Measurements from ENCODE around the gene FAM53B.

Gene FAM53B

GRCh38 chr10:124707144-124707467 lies 37.1 kb downstream of the FAM53B start:
- no peak for DNase-seq

- DNase-seq: no peak
Observed at GRCh38 chr10:124706462-124707143, 37.6 kb downstream of the FAM53B start.

GRCh38 chr10:124705817-124706461 lies 38.2 kb downstream of the FAM53B start:
- no peak for DNase-seq

GRCh38 chr10:124705381-124705740 lies 38.8 kb downstream of the FAM53B start:
- DNase-seq: no peak

GRCh38 chr10:124704428-124705380 lies 39.5 kb downstream of the FAM53B start:
- no peak for DNase-seq

- no peak for DNase-seq
Observed at GRCh38 chr10:124703778-124704427, 40.3 kb downstream of the FAM53B start.

GRCh38 chr10:124703372-124703771 lies 40.8 kb downstream of the FAM53B start:
- DNase-seq: no peak

GRCh38 chr10:124701881-124702656 lies 42.1 kb downstream of the FAM53B start:
- DNase-seq: no peak

GRCh38 chr10:124701435-124701834 lies 42.7 kb downstream of the FAM53B start:
- DNase-seq: no peak

GRCh38 chr10:124701038-124701365 lies 43.2 kb downstream of the FAM53B start:
- DNase-seq: no peak

GRCh38 chr10:124700293-124701037 lies 43.7 kb downstream of the FAM53B start:
- no peak for DNase-seq

- DNase-seq: no peak
Observed at GRCh38 chr10:124699471-124700292, 44.5 kb downstream of the FAM53B start.

GRCh38 chr10:124698545-124699469 lies 45.4 kb downstream of the FAM53B start:
- DNase-seq: no peak

- no peak for DNase-seq
Observed at GRCh38 chr10:124697837-124698544, 46.2 kb downstream of the FAM53B start.

- no peak for DNase-seq
Observed at GRCh38 chr10:124697443-124697836, 46.7 kb downstream of the FAM53B start.

GRCh38 chr10:124696446-124697392 lies 47.5 kb downstream of the FAM53B start:
- no peak for DNase-seq

- DNase-seq: no peak
Observed at GRCh38 chr10:124695259-124695658, 48.9 kb downstream of the FAM53B start.

All from DMS 273 treated with DMSO at 0.1 percent for 48 hours (cell line).